Mononuclear cell (primary cell): ENCODE measurements around the gene KPNA2. TPM values are rescaled to one million over a fixed set of nuclear protein-coding genes. Genes with fewer than 3 reads are reported as not detected.
"Not testable (repeated sequence)": the region's sequence is repeated elsewhere in the genome, so short reads cannot be mapped to it uniquely, and the experiment has no call there.

Experiments used
- H3K27me3 ChIP-seq: 2 replicates; pipeline ENCODE4 v1.6.0; 2011; ENCODE audit warnings: low read length, control low read depth; ENCODE audit not compliant: insufficient read depth
- H3K4me1 ChIP-seq: 2 replicates; pipeline ENCODE4 v1.5.1; 2011; ENCODE audit warnings: mild to moderate bottlenecking, low read length, control low read depth; ENCODE audit not compliant: insufficient read depth
- H3K4me3 ChIP-seq: 2 replicates; pipeline ENCODE4 v1.5.1; 2011; ENCODE audit warnings: mild to moderate bottlenecking, low read length, moderate library complexity
- H3K9me3 ChIP-seq: 2 replicates; pipeline ENCODE4 v1.5.1; 2011; ENCODE audit warnings: low read depth, mild to moderate bottlenecking, control low read depth, low read length
- total RNA-seq: library from RNA; depleted of rRNA; stranded (reverse); fragments of >200 nt; gene quantifications from one replicate; pipeline ENCODE4 v1.2.3, GENCODE V29; 2012

The KPNA2 gene
- 33.8 TPM for total RNA-seq

- H3K9me3 ChIP-seq, result no peaks in the 10 kb centered on the region
- peak within 1 kb of the TSS; percentile 97 for H3K4me3 ChIP-seq
Observed at GRCh38 chr17:68035523-68036303, at the start of gene KPNA2. Gene KPNA2, plus strand, starts transcription at chr17:68035735. Its CDS starts 1,398 bp downstream, at chr17:68037133.

DNA sequence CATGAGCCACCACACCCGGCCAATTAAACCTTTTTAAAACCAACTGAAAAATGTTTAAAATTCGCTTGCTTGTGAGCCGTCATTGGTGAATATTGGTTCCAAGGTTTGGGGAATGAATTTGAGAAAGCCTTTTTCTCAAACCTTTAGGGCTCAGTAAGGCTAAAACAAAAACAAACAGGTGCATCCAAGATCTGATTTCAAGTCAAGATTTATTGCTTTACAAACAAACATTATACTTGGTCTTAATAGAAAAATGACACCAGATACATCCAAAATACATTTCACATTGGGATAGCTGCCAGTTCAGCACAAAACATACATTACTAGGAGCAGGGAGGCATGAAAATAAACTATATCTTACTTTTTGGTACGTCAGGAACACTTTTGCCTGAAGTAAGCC, 44.6 kb upstream of the KPNA2 start:
- Histone ChIP-seq H3K4me1 (peaks cover 32% of the 10 kb centered on the region), H3K27me3 (peaks cover 7% of the 10 kb centered on the region), H3K4me3 (no peak overlapping the region)

More at GRCh38 chr17:68035523-68036303, at the start of gene KPNA2:
- peaks cover 12% of the 10 kb centered on the region for H3K4me1 ChIP-seq
- H3K27me3 ChIP-seq, result no peaks in the 10 kb centered on the region

DNA sequence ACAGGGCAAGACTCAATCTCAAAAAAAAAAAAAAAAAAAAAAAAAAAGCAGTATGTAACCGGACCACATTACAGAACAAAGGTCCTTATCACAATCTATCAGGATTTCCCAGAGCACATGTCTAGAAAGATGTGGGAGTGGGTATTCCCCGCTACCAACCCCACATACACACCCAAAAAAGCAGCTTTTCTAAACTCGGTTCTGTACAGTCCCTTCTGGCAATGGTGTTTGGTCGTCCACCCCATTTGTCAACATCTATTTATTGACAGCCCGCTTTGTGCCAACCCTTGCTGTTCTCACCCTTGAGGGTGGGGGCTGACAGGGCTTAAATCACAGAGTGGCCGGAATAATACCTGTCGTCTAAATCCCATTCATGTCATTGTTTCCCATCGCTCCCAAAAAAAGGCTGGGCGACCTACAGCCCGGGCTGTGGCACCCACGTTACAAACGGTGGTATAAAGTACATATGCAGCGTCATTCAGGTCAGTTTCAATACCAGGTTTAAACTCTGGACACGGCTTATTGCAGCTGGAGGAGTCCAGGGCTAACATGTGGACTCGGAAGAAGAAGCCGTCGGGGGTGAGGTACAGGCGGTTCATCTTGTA, 42.9 kb upstream of the KPNA2 start:
- no peaks in the 10 kb centered on the region for H3K9me3 ChIP-seq
- H3K4me3 ChIP-seq, result peak overlapping the region; percentile 65
- peaks cover 41% of the 10 kb centered on the region for H3K4me1 ChIP-seq
- H3K27me3 ChIP-seq, result peaks cover 7% of the 10 kb centered on the region

More for the DNA sequence above, 44.6 kb upstream of the KPNA2 start:
- H3K9me3 ChIP-seq, result no peaks in the 10 kb centered on the region

DNA sequence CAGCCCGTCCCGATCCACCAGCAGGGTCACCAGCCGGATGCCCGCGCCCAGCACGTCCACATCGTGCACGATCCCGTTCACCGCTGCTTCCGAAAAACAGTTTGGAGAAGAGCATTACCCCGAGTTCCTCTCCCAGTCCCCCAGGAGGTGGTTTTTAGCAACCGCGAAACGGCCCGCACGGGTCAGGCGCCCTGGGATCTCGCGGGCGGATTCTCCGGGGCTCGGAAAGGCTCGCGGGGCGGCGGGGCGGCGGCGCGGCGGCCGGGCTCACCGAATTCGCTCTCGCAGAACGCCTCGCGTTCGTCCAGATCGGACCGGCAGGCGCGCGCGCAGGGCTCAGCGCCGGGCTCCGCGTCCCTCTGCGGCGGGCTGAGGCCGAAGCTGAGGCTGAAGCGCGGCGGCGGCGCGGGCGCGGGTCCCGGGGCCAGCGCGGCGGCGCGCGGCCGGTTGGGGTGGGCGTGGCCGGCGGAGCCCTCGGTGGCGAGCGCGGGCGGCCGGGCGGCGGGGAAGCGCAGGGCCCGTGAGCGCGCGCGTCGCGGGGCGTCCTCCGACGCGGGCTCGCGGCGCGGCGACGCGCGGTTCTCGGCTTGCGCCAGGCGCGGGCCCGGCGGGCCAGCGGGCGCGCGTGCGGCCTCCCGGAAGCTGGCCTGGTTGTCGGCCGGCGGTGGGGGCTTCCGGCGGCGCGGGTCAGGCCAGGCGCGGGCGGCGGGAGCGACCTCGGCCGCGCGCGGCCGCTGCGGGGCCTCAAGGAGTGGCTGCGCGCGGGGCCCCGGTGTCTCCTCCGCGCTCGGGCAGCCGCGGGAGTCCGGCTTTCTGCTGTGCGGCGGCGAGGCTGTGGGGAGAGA, 42.2 kb upstream of the KPNA2 start:
- H3K27me3 ChIP-seq, result peaks cover 7% of the 10 kb centered on the region
- H3K4me1 ChIP-seq, result peaks cover 41% of the 10 kb centered on the region
- peak overlapping the region; percentile 65 for H3K4me3 ChIP-seq
- no peaks in the 10 kb centered on the region for H3K9me3 ChIP-seq

DNA sequence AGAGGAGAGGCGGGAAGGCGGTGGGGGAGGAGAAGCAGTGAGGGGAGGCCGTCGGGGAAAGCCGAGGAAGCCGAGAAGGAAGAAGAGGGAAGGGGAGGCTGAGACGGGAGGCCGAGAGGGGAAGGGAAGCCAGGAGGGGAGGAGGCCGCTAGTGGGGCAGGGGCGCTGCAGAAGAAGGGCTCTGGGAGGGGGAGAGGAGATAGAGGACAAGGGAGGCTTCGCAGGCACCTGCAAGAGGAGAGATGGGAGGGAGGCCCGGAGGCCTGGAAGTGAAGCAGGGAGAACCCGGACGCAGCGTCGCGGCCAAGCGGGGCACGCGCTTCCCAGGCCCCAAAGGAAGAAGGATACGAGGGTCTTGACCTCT, 41.6 kb upstream of the KPNA2 start:
- no peaks in the 10 kb centered on the region for H3K9me3 ChIP-seq
- peaks cover 41% of the 10 kb centered on the region for H3K4me1 ChIP-seq
- H3K4me3 ChIP-seq, result peak overlapping the region; percentile 54
- peaks cover 7% of the 10 kb centered on the region for H3K27me3 ChIP-seq

- H3K27me3 ChIP-seq, result peaks cover 7% of the 10 kb centered on the region
- H3K4me1 ChIP-seq, result peaks cover 41% of the 10 kb centered on the region
- peak overlapping the region; percentile 34 for H3K4me3 ChIP-seq
- no peaks in the 10 kb centered on the region for H3K9me3 ChIP-seq
Observed at GRCh38 chr17:67994817-67995569, 40.5 kb upstream of the KPNA2 start.

- peak overlapping the region; percentile 34 for H3K4me3 ChIP-seq
- peaks cover 41% of the 10 kb centered on the region for H3K4me1 ChIP-seq
- H3K27me3 ChIP-seq, result peaks cover 7% of the 10 kb centered on the region
- H3K9me3 ChIP-seq, result no peaks in the 10 kb centered on the region
Observed at GRCh38 chr17:67995570-67996263, 39.8 kb upstream of the KPNA2 start.

DNA sequence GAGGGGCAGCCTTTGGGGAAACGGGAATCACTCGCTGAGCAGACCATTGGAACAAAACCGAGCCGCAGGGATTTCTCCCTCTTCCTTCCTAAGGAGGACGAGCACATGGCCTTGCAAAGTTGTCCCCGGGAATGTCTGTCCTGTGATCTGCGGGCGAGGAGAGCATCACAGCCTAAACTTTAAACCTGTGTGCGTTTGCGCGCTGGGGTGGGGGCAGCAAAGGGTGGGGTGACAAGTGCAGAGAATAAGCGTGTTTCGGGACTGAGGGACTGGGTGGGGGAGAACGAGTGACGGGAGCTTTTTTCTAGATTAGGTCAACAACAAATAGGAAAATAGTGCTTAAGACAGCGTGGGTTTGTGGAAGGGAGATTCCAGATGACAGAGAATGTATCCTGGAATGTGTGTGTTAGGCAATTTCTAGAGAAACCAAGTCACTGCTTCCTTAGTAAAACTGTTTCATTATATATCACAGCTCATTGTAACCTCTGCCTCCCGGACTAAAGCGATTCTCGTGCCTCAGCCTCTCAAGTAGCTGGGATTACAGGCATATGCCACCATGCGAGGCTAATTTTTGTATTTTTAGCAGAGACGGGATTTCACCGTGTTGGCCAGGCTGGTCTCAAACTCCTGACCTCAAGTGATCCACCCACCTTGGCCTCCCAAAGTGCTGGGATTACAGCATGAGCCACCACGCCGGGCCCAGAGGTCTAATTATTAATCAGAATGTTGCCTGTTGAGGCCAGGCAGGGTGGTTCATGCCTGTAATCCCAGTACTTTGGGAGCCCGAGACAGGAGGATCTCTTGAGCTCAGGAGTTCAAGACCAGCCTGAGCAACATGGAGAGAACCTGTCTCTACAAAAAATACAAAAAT, 39.0 kb upstream of the KPNA2 start, which contains the start of gene C17orf58:
Gene C17orf58 (minus strand): TSS at position 169 of the 871 bp plus-strand sequence. CDS start 271 bp downstream, outside the sequence.
- H3K27me3 ChIP-seq, H3K9me3 ChIP-seq: not testable (repeated sequence)
- Histone ChIP-seq H3K4me1 (peaks cover 41% of the 10 kb centered on the region), H3K4me3 (peak within 1 kb of the TSS; percentile 34)

- Histone ChIP-seq H3K9me3 (no peaks in the 10 kb centered on the region), H3K4me3 (no peak overlapping the region), H3K27me3 (peaks cover 7% of the 10 kb centered on the region), H3K4me1 (peaks cover 30% of the 10 kb centered on the region)
Observed at GRCh38 chr17:67998466-67998865, 37.1 kb upstream of the KPNA2 start.

- H3K4me1 ChIP-seq, result peaks cover 25% of the 10 kb centered on the region
- H3K27me3 ChIP-seq, result peaks cover 7% of the 10 kb centered on the region
- no peaks in the 10 kb centered on the region for H3K9me3 ChIP-seq
- no peak overlapping the region for H3K4me3 ChIP-seq
Observed at GRCh38 chr17:67999291-67999911, 36.1 kb upstream of the KPNA2 start.

GRCh38 chr17:68004201-68004600, 31.3 kb upstream of the KPNA2 start:
- H3K4me1 ChIP-seq, result no peaks in the 10 kb centered on the region
- H3K27me3 ChIP-seq, result no peaks in the 10 kb centered on the region
- no peaks in the 10 kb centered on the region for H3K9me3 ChIP-seq
- no peak overlapping the region for H3K4me3 ChIP-seq

DNA sequence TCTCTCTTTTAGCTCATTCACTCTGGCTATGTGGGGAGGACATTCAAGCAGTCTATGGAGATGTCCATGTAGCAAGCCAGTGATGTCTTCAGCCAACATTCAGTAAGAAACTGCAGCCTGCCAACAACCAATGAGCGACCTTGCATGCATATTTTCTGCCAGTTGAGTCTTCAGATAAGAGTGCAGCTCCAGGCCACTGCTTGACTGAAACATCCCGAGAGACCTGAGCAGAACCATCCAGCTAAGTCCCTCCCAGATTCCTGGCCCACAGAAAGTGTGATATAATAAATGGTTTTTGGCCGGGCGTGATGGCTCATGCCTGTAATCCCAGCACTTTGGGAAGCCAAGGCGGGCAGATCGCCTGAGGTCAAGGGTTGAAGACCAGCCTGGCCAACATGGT, 28.7 kb upstream of the KPNA2 start:
- H3K4me3 ChIP-seq, result no peak overlapping the region

DNA sequence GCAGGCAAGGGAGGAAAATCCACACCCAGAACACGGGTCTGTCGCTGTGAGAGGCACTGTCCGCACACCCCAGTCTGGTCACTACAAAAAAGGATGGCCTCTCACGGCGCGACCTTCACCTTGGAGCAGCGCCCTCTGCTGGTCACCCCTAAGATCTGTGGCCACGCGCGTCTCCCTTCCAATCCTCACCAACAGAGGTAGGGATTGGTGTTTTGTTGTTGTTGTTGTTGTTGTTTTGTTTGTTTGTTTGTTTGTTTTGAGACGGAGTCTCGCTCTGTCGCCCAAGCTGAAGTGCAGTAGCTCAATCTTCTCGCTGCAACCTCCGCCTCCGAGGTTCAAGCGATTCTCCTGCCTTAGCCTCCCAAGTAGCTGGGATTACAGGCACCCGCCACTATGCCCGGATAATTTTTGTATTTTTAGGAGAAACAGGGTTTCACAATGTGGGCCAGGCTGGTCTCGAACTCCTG, 24.3 kb upstream of the KPNA2 start:
- H3K4me3 ChIP-seq, result no peak overlapping the region

More for the DNA sequence above, 28.7 kb upstream of the KPNA2 start:
- H3K4me1 ChIP-seq, result peaks cover 5% of the 10 kb centered on the region
- H3K27me3 ChIP-seq, result no peaks in the 10 kb centered on the region
- H3K9me3 ChIP-seq, result no peaks in the 10 kb centered on the region

More for the DNA sequence above, 24.3 kb upstream of the KPNA2 start:
- Histone ChIP-seq H3K4me1 (peaks cover 5% of the 10 kb centered on the region), H3K9me3 (no peaks in the 10 kb centered on the region), H3K27me3 (no peaks in the 10 kb centered on the region)
